HG03342 (cell line): Measurements from ENCODE around the gene RFX4.

ENCODE experiments used
- ATAC-seq: cut with Tn5 transposase; IDR thresholded peaks from one replicate; pipeline ENCODE4 v1.9.1; 2021; ENCODE audit warnings: mild to moderate bottlenecking, moderate library complexity; ENCODE audit not compliant: unreplicated experiment

The RFX4 gene

GRCh38 chr12:106582641-106583230 lies at the start of gene RFX4:
Gene RFX4, plus strand, starts transcription at chr12:106583004. Its CDS starts 317 bp downstream, at chr12:106583321.
- no peak for ATAC-seq

- no peak for ATAC-seq
These were observed 41.6 kb upstream of the RFX4 start for GRCh38 chr12:106541201-106541600.

- ATAC-seq = no peak
These were observed 31.4 kb upstream of the RFX4 start for GRCh38 chr12:106551410-106551809.

- no peak for ATAC-seq
These were observed 30.6 kb upstream of the RFX4 start for GRCh38 chr12:106552228-106552627.

- ATAC-seq = no peak
These were observed 18.0 kb upstream of the RFX4 start for GRCh38 chr12:106564678-106565329.

- ATAC-seq = no peak
These were observed 16.0 kb upstream of the RFX4 start for GRCh38 chr12:106566771-106567170.

GRCh38 chr12:106573239-106573638 lies 9.6 kb upstream of the RFX4 start:
- ATAC-seq = no peak

GRCh38 chr12:106576848-106577247 lies 6.0 kb upstream of the RFX4 start:
- ATAC-seq = no peak

GRCh38 chr12:106580671-106581508 lies 1.9 kb upstream of the RFX4 start:
- ATAC-seq = no peak

- no peak for ATAC-seq
These were observed 1.1 kb upstream of the RFX4 start for GRCh38 chr12:106581543-106582248.

GRCh38 chr12:106582249-106582591 lies 584 bp upstream of the RFX4 start:
- ATAC-seq = no peak

GRCh38 chr12:106583242-106584103 lies 669 bp downstream of the RFX4 start:
- no peak for ATAC-seq

- ATAC-seq = no peak
These were observed 1.6 kb downstream of the RFX4 start for GRCh38 chr12:106584104-106585064.

GRCh38 chr12:106585105-106585520 lies 2.3 kb downstream of the RFX4 start:
- ATAC-seq = no peak

- ATAC-seq = no peak
These were observed 2.9 kb downstream of the RFX4 start for GRCh38 chr12:106585521-106586277.

GRCh38 chr12:106586278-106586802 lies 3.5 kb downstream of the RFX4 start:
- ATAC-seq = no peak

- ATAC-seq = no peak
These were observed 4.2 kb downstream of the RFX4 start for GRCh38 chr12:106586803-106587684.
